HG03354 (cell line): ENCODE data around the gene SLC39A11.
A peak's percentile ranks its signal among the peaks of the same experiment; 100 is the strongest.

Source experiments
- ATAC-seq: cut with Tn5 transposase; IDR thresholded peaks from one replicate; pipeline ENCODE4 v1.9.1; 2021; ENCODE audit warnings: mild to moderate bottlenecking; ENCODE audit not compliant: unreplicated experiment, poor library complexity, severe bottlenecking

The SLC39A11 gene

DNA sequence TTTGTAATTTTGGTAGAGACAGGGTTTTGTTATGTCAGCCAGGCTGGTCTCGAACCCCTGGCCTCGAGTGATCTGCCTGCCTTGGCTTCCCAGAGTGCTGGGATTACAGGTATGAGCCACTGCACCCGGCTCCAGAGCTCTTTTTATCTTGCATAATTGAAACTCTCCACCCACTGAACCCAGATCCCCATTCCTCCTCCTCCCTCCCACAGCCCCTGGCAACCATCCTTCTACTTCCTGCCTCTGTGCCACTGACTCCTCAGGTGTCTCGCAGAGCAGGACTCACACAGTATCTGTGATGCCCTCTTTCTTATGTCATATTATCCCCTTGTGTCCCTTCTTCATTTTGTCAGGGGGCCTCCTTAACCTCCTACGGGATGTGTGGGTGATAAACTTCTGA, 340.7 kb downstream of the SLC39A11 start:
- no peak for ATAC-seq

DNA sequence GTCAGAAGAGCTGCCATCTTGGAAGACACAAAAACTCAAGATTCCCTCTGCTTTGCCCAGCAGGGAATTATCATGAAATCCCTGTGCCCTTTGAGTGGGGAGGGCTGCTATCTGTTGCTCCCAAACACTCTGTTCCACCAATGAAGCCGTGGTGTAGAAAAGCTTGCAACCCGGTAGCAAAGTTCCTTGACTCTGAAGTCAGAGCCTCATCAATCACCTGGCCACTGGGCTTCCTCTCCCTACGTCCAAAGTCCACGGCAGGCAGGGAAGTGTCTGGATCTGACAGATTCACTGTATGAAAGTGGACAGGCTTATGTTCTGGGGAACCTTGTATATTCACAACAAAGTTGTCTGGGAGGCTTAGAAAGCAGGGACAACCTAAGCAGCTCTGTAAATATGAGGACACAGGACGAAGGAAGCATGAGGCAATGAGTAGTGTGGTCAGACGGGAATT, 343.3 kb downstream of the SLC39A11 start:
- no peak for ATAC-seq

DNA sequence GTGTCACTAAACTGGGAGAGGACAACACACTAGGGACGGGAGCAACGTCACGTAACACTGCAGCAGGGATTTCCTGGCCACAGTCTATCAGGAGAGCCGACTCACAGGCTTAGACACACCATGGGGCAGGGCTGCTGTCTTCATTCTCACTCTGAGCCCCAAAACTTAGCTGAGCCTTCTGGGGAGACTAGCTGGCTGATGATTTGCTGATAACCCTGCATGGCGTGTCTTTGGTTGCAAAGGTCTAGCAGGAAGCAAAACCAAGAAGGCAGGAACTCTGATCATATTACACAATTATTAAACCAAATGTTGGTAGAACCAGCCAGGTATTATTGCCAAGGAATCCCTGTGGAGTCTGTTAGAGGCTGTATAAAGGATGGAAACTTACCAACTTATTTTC, 345.0 kb downstream of the SLC39A11 start:
- ATAC-seq, result no peak

DNA sequence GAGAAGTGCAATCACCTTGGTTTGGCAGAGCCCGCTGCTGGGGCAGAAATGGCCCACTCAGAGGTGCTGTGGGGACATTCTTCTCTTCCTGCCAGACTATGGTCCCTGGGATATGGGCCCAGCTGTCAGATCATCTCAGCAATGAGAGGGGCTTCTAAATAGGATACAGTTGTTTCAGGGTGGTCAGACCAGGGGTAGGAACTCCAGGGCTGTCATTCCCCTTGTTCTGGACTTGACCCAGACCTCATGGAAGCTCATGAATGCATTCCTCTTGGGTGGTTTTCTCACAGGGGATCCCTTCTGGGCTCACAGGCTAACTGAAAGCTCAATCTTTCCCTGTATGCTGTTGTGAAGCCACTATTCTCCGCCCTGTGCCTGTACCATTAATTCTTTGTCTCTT, 347.2 kb downstream of the SLC39A11 start:
- ATAC-seq, result no peak

DNA sequence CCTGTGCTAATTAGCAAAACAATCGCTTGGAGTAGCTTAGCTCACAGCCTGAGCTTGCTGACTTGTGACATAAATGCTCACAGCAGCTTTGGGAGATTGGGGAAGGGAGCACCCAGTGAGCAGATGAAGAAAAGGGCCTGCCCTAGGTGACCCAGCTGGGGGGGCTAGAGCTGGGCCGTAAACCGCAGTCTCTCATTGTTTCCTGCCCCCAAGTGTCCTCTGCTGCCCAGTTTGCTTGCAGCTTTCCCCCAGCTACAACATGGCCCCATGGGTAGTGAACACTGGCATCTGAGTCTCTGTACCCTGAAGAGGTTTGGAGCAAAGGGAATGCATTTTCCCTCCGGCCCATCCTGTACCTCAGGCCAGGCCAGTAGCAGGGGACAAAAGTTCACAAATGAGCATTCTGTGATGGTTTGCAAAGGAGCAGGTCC, 349.4 kb downstream of the SLC39A11 start:
- ATAC-seq, result no peak

DNA sequence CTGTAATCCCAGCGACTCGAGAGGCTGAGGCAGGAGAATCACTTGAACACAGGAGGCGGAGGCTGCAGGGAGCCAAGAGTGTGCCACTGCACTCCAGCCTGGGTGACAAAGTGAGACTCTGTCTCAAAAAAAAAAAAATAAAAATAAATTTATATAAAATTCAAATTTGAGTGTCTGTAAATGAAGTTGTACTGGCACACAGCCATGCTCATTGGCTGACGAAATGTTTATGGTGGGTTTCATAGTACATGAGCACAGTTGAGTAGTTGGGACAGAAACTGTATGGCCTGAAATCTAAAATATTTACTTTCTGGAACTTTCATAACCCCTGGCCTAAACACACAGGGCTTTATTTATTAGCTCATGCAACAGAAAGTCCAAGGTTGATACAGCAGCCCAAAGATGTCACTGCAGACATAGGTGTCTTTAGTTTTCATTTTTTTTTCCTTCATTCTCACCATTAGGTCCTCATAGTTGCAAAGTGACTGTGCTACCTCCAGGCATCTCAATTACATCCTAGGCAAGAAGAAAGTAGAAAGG, 355.3 kb downstream of the SLC39A11 start:
- ATAC-seq, result no peak

DNA sequence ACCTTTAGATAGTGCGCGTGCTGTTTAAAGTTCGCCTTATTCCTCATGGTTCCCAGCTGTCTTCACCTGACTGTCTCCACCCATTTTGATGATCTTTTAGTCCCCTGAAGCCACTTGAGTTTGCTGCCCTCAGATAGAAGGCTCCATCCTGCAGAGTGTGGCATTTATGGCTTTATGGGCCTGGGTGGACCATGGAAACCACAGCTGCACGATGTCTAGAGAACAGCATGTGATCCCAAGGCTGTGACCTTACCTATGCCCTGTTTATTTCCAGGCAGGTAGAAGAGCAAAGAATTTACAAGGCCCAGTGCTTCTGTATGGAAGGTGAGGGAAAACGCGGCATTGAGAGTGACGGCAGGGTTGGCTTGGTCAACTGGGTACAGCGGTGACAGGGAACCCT, 356.9 kb downstream of the SLC39A11 start:
- ATAC-seq, result no peak

DNA sequence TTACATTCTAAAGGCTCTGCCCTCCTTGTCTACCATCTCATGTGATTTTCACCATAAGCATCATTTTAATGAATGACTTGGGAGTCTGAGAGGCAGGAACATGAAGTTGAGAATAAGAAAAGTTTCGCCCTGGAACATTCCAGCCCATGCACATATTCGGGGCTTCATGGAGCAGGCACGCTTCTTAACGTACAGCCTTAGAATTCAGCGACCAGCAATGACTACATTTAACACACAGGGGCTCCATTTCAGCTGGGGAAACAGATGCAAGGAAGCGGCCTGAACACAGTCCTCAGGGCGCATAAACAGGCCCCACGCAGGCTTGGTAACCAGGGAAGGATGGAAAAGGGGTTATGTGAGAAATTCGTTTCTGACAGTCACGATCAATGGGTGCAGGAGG, 357.4 kb downstream of the SLC39A11 start:
- ATAC-seq, result no peak

DNA sequence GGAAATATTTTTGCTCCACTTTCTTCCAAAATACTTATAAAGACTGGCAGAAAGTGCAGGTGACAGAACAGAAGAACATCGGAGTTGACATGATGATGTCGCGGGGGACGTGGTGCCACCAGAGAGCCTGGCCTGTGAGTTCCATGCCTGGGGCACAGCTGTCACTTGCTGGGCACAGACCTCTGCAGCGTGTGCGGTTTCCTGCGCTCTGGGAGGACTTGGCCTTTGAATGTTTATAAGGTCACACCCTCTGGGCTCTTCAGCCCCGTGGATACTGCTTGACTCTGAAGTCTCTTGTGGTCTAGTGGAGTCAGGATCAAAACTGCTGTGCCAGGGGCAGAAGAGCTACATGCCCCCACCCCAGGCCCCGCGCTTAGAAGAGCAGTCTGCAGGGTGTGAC, 357.9 kb downstream of the SLC39A11 start:
- ATAC-seq, result no peak

DNA sequence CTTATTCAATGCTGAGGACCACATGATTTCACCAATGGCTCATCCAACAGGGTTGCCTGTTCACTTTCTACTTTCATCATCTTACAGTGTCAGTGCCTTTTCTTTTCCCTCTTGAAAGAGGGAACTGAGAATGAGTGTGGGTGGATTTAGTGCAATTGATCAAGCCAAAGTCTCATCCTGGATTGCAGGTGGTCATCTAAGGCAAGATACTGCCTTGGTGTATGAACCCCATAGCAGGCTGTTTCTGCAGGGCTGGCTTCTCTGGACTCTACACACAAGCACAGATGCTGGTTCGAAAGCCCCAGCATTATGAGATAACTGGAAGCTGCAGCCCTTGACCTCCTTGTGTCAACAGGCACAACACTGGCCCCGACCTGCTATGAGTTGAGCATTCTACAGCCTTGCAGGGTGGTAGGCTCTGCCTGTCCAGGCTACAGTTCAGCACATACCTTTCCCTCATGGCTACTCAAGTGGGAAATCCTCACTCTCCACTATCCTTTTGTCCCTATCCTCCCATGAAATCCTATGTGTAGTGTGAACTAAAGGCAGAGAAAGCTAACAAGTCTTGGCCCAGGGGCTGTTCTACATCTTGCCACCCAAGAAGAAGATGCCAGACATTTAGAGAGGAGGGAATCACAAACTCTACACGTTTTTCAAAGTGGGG, 358.7 kb downstream of the SLC39A11 start:
- ATAC-seq, result peak; percentile 41

DNA sequence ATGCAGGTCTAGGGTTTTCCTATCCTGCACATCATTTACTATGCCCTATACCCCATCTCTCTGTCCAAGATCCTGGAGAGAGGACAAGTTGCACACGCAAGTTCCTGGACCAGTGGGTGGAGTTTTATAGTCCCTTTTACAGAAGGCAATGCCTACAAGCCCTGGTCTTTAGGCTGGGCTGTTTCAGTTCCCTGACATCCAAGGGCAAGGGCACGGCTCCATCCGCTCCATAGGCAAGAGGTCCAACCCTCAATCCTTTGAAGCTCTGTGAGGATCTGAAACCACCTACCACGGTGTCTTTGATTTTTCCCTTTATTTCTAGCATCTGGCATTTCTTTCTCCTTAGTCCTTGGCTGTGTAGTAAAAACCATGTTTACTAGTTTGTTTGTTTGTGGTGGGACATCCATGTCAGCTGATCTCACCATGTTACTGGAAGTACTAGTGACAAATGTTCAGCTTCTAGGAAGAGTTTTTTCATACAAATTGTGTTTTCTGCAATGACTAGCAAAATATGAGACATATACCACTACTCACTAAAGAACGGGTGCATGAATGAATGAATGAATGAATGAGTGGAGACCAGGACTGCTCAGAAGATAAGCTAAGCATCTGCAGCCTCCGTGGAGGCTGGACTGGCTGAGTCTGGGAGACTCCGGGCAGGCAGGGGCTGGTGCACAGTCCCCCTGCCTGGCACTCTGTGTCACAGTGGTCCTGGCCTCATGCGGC, 359.4 kb downstream of the SLC39A11 start:
- no peak for ATAC-seq

DNA sequence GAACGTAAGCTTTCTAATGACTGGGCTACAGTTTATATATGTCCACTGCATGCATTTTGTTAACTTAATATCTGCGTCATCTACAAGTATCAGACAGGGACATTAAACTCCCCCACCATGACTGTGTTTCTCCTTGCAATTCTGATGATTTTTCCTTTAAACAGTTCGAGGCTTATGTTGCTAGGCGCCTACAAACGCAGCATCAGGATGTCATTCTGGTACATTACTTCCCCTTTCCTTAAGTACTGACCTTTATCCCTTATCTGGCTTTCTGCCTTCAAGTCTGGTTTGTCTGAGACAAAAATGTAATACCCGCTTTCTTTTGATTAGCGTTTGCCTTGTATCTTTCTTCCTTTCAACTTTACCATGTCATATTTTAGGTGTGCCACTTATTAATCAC, 362.4 kb downstream of the SLC39A11 start:
- no peak for ATAC-seq

DNA sequence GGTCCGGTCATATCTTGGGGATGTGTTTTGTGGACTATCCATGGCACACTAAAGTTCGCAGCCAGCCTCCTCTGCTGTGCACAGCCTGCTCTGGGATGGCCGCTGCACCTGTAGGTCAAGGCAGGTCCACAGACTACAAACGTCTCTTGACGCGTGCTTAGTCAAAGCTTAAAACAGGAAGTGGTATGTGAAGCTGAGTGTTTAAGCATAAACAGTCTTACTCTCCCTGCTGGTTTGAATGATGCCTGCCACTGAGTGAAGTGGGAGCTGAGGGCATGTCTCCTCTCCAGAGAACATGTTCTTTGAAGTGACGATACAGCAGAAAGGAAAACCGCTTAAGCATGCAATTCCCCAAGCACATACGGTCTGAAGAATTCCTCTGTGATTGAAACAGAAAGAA, 365.6 kb downstream of the SLC39A11 start:
- ATAC-seq, result peak; percentile 96

DNA sequence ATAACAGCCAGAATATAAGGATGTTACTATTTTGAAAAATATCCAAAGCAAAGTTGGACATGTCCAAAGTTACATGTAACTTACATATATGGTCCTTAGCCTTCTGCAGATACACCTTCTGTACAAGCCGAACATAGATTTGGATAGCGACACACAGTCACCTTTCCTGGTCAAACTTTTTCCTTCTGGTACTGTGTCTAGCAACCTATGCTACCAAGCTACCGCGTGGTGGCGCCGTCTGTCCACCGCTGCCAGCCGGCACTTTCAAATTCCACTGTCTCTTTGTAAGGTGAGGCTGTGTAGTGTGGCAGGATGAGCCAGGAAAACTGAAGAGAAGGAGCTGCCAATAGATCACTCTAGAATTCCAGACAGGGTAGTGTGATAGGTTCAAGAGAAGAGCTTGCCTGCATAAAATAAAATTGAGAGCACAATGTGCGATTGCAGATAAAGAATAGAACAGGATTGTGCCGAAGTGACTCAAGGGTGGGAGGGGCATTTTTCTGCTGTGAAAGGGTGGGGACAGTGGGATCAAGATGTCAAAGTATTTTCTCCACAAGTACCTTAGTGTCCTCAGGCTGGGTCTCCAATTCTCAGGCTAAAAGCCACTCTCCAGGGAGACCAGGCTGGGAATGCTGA, 366.9 kb downstream of the SLC39A11 start:
- peak; percentile 45 for ATAC-seq

DNA sequence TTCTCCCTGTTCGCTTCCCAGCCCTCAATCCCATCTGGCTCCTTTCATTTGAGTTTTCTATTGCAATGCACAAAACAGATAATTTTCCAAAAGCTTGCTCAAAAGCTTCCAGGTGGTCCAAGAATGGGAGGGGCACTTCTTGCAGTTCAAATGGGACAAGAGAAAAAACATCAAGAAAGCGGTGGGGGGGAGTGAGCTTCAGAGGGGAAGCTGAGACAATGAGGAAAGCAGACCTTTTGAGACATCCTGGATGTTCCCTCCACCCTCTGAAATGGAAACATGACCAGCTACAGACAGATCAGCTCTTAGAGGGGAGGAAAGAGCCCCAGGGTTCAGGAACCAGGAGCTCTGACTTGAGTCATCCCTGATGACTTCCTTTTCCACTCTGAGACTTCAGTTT, 368.2 kb downstream of the SLC39A11 start:
- no peak for ATAC-seq

DNA sequence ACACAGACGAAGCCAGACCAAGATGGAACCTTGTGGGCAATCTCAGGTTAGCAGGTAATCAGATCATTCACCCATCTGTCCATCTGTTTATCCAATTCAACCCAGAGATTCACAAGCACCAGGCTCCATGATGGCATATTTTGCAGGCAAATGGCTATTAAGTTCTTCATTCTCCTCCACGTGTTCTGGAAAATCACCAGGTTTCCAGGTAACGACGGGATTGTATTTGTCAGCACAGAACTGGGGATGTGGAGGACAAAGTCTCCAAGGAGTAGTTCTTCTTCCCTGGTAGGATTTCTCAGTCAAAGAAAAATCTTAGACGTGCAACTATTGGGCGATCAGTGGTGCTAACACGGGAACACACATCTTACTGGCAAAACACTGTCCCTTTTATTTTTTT, 368.8 kb downstream of the SLC39A11 start:
- no peak for ATAC-seq

DNA sequence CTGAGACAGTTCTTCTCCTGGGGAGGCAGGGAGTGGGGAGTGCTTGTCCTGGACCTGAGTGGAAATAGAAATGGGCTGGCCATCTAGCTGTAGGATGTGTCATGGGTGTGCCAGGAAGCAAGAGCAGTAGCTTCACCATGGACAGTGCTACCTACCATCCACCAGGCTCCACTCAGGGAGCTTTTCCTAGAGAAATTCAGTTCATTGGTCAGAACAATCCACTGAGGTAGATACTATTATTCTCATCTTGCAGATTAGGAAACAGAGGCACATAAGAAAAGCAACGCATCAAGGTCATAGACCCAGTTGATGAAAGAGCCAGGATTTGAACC, 372.0 kb downstream of the SLC39A11 start:
- no peak for ATAC-seq

DNA sequence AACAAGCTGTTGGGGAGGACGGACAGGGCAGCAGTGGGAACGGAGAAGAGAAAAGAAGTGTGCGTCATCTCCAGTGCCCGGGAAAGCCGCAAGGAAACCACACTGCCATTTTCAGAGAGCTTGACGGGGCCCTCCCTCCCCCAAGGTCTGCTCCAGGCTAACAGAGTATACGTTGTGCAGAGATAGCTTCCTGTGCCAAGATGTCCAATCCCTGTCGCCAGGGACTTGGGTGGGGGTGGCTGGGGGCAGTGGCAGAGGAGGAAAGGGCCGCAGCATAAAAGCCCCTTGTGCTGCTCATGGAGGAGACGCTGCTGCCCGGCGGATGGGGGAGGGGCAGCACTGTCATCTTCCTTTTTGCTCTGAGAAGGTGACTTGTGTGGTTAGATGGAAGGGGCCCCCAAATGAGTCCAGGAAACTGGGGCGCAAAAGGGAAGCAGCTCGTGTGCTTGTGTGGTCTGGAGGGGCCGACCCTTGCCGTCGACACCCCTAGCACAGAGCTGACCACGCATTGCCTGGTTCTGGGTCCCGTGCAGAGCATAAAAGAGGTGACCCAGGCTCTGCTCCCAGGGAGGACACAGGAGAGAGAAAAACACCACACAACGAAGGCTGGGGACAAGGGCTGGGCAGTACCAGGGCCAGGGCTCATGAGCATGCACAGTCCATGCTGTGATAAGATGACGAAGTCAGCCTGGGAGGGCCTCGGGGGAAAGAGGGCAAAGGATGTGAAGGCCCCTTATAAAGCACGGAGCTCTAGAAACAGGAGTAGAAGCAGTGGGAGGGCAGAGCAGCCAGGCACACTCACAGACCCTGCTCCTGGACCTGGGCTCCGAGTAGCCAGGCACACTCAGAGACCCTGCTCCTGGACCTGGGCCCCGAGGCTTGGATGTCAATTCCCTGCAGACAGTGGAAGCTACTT, 372.7 kb downstream of the SLC39A11 start:
- ATAC-seq, result peak; percentile 70

DNA sequence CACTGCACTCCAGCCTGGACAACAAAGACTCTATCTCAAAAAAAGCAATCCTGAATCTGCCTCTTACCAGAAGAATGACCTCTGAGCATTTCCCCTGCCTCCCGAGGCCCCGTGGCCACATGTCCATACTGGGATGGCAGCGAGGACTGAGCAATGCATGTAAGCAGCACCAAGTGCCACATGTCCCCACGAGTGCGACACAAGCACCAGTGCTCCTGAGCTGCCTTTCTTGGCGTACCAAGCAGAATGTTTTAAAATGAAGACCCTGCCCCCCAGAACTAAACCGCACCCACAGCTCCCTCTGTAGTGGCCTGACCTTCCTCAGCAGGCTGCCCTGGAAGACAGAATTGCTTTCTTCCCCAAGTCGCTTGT, 373.3 kb downstream of the SLC39A11 start:
- peak; percentile 24 for ATAC-seq

DNA sequence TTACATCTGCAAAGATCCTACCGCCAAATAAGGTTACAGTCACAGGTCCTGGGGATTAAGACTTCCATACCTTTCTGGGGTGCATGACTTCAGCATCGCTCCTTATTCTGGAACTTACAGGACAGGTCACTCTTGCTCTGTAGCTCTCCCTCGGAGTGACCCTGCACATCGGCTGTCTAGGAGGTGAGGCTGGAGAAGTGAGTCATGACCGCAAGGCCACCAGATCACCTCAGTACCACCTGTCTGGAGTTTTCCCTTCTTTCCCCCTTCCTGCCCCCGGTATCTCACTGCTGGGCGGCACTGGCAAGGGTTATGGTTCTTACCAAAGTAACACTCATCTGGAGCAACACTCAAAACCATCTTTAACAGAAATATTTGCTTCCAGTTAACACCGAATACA, 374.8 kb downstream of the SLC39A11 start:
- ATAC-seq, result no peak
